GM21526 (cell line): ENCODE data around the gene DDX23.
"Not testable (repeated sequence)": the region's sequence is repeated elsewhere in the genome, so short reads cannot be mapped to it uniquely, and the experiment has no call there.

Experiments used
- ATAC-seq: cut with Tn5 transposase; IDR thresholded peaks from one replicate; pipeline ENCODE4 v1.9.1; 2021; ENCODE audit warnings: moderate library complexity; ENCODE audit not compliant: unreplicated experiment, low FRiP score

The DDX23 gene

DNA sequence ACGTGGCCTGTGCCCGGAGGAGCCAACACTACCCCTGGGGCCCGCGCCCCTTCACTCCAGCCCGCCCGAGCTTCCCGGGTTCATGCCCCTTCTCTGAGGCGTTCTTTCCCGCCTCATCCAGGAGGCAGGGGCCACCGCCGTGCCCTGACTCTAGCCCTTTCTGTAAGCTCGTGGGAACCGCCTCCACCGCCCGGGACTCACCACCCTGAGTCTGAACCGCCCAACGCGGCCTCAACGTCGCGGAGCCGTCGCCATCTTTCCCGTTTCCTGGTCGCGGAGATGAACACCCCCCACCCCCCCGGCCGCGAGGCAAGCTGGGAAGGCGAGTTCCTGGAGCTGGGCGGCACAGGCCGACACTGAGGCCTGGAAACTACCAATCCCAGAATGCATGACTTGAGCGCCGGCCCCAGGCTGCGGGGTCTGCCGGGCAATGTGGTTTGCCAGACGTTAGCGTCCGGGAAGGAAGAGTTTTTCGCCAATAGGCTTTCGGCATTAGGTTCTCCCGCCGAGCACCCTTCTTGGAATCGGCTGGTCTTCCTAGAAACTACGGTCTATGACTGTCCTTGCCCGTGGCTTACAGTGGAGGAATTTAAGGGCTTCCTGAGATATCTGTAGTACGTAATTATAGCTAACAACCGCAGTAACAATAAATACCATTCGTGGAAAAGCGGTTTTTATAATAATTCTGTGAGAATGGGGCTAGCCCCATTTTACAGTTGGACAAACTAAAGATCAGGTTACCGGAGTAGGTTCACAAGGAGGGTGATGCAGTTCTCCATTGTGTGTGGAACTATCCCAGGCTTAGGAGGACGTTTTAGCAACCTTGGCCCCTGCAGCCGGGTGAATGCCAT lies at the start of gene DDX23:
DDX23 (minus strand) TSS at position 281 of the 851 bp plus-strand sequence. CDS start 6,381 bp downstream, outside the sequence.
- peak; percentile 82 for ATAC-seq

DNA sequence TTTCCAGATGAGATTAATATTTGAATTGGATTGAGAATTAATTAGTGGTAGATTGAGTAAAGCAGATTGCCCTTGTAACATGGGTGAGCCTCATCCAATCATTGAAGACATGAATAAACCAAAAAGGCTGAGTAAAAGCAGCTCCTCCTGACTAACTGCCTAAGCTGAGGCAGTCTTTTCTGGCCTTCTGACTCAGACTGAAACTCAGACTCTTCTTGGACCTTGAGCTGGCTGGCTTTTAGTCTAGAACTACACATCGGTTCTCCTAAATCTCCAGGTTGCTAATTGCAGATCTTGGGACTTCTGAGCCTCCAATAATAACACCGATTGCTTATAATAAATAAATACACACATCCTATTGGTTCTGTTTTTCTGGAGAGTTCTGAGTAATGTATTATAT lies 49.3 kb upstream of the DDX23 start:
- no peak for ATAC-seq

- no peak for ATAC-seq
Measured at GRCh38 chr12:48899651-48900050, 47.7 kb upstream of the DDX23 start.

- ATAC-seq, result no peak
Measured at GRCh38 chr12:48894271-48894670, 42.3 kb upstream of the DDX23 start.

- no peak for ATAC-seq
Measured at GRCh38 chr12:48890657-48891418, 38.9 kb upstream of the DDX23 start.

DNA sequence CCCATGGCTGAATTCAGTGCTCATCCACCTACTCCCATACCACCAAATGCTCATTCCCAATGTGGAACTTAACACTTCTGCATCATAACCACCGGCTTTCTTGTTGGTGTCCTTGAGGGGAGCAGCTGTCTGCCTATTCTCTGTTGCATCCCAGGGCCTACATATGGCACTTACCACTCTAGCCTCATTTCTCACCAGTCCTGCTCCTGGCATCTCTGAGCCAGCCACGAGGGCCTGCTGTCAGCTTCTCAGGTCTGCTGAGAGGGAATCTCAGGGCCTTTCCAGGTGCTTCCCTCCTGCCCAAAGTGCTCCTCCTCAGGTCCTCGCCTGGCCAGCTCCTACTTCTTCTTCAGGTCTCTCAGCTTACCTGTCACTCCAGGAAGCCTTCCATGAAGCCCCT lies 37.7 kb upstream of the DDX23 start:
- ATAC-seq, result no peak

GRCh38 chr12:48883305-48884161 lies 31.6 kb upstream of the DDX23 start:
- ATAC-seq, result no peak

DNA sequence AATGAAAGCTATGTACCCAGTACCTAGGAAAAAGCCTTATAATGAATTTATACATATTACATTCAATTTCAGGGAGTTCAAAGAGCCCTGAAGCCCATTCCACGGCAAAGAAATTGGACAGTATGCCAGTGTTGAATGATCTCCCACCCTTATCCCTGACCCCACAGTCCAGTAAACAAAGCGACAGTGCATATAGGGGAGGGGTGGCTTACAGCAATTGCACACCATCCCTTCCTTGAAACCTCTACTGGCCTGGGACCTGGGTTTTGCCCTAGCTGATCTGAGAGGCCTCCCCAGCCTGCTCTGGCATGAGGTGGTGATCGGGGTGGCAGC lies 31.0 kb upstream of the DDX23 start:
- ATAC-seq, result no peak

GRCh38 chr12:48882315-48882687 lies 30.3 kb upstream of the DDX23 start:
- ATAC-seq, result no peak

DNA sequence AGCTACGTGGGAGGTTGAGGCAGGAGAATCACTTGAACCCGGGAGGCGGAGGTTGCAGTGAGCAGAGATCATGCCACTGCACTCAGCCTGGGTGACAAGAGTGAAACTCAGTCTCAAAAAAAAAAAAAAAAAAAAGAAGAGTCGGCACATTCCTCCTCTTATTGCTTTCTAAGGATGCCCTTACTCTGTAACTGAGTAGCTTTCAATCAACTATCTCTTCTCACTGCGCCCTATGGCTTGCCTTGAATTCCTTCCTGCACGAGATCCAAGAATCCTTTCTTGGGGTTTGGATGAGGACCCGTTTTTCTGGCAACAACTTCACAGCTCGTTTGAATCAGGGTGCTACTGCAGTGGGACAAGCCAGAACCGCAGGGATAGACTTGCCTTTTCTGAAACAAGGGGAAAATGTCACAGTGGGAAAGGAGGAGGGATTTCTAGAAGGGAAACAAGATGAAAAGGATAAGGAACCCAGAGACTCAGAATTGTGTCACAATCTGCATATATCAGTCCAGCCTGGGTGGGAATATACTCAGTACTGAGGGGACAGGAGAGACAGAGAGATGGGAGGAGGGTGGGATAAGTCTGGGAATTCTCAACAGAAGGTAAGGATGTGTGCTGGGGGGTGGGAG lies 29.8 kb upstream of the DDX23 start:
- ATAC-seq, result no peak

DNA sequence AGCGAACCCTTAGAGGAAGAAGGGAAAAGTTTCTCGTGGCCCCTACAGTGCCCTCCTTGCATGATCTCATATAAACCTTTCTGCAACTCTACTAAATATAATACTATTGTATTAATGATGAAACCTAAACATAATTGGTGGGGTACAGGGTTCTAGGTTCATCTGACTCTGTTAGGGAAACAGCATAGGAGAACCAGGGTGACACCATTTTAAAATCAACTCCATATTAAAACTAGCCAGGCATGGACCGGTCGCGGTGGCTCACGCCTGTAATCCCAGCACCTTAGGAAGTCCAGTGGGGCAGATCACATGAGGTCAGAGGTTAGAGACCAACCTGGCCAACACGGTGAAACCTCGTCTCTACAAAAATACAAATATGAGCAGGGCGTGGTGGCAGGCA lies 28.7 kb upstream of the DDX23 start:
- no peak for ATAC-seq

DNA sequence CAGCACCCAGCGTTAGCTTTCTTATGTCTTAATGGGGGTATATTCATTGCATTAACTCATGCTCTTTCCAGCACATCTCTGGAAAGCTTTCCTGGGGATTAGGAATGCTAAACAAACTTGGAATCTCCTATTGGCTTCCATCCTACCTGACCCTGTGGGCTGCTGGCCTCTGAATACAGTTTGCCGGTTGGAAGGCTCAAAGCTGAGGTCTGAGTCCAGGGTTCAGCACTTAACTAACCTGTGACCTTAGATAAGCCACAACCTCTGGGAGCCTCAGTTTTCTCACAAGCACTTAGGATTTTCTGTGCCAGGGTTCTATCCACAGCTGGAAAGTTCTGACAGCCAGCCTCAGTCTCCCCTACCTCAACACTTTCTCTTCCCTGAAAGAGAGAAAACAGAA lies 26.6 kb upstream of the DDX23 start:
- ATAC-seq, result no peak

DNA sequence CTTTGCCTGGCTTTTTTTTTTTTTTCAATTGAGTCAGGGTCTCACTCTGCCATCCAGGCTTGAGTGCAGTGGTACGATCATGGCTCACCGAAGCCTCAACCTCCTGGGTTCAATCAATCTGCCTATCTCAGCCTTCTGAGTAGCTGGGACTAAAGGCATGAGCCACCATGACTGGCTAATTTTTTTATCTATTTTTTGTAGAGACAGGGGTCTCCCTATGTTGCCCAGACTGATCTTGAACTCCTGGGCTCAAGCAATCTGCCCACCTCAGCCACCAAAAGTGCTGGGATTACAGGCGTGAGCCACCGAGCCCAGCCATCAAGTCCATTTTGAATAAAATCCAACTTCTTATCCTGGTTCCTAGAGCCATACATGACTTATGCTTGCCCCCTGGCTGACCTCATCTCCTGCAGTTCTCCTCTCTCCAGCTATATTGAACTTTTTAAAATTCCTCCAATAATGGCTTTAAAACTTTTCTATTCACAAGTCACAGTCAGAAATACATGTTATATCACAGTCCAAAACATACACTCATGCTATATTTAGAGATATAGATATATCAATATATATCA lies 24.1 kb upstream of the DDX23 start:
- ATAC-seq, result no peak

- ATAC-seq, result not testable (repeated sequence)
Measured at GRCh38 chr12:48873534-48873933, 21.6 kb upstream of the DDX23 start.

GRCh38 chr12:48873096-48873495 lies 21.1 kb upstream of the DDX23 start:
- ATAC-seq, result no peak

GRCh38 chr12:48869191-48869590 lies 17.2 kb upstream of the DDX23 start:
- no peak for ATAC-seq

- no peak for ATAC-seq
Measured at GRCh38 chr12:48868451-48868850, 16.5 kb upstream of the DDX23 start.

GRCh38 chr12:48866052-48866711 lies 14.2 kb upstream of the DDX23 start:
- ATAC-seq, result peak; percentile 43

- ATAC-seq, result peak; percentile 90
Measured at GRCh38 chr12:48865281-48866051, 13.5 kb upstream of the DDX23 start, which contains the start of gene RND1. Gene RND1 (minus strand): TSS chr12:48865870. CDS start chr12:48865767, 103 bp downstream.
